ENCODE results near the gene NDUFA13. TPM values are rescaled to one million over a fixed set of nuclear protein-coding genes. Genes with fewer than 3 reads are reported as not detected.
A peak's percentile ranks its signal among the peaks of the same experiment; 100 is the strongest.

Gene NDUFA13
- total RNA-seq, 4 donors from 2014 or later: 21.1 to 100 (median 76.0) TPM

DNA sequence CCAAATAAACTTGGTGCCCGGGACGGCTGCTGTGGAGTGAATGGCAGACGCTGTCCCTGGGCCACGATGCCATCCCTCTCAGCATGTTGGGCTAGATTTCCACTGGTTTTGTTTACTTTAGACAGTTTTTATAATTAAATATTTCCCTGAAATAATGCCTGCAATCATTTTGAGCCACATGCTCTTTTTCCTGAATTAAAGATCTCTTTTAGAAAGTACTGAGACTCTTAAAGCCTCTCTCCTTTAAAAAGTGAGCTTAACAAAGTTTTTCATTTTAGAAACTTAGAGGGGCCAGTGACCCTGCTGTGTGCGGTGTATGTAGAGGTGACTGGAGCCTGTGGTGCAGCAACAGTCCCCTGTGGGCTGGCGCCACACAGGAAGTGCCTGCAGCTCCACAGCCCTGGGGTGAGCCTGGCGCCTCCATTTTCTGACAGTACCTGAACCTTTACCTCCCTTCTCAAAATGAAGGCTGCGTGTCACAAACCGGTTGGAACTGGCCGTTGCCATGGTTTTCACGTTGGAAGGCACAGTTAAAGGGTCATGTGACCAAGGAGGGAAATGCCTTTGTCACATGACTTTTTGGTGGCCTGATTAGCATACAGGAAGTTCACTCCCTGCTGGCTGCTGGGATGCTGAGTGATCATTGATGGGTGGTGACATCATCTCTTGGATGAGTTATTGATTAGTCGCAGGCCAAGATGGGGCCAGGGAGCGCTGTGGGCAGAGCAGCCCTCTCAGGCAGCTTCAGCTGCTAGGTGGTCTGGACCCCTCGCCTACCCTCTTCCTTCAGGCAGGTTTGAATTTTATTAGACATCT is 26.9 kb upstream of the NDUFA13 start:
- H3K4me1 ChIP-seq: peaks cover 15 to 49% (median 42%) of the 10 kb centered on the region in 4 donors
- peak; percentile 79 for DNase-seq
- no peak for TF ChIP-seq EP300 (IDR thresholded peaks at IDR 0.05; ENCODE audit: low read depth)
- TF ChIP-seq POLR2A (IDR thresholded peaks at IDR 0.05): peak; percentile 20
- TF ChIP-seq, protein P1, sequence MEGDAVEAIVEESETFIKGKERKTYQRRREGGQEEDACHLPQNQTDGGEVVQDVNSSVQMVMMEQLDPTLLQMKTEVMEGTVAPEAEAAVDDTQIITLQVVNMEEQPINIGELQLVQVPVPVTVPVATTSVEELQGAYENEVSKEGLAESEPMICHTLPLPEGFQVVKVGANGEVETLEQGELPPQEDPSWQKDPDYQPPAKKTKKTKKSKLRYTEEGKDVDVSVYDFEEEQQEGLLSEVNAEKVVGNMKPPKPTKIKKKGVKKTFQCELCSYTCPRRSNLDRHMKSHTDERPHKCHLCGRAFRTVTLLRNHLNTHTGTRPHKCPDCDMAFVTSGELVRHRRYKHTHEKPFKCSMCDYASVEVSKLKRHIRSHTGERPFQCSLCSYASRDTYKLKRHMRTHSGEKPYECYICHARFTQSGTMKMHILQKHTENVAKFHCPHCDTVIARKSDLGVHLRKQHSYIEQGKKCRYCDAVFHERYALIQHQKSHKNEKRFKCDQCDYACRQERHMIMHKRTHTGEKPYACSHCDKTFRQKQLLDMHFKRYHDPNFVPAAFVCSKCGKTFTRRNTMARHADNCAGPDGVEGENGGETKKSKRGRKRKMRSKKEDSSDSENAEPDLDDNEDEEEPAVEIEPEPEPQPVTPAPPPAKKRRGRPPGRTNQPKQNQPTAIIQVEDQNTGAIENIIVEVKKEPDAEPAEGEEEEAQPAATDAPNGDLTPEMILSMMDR (IDR thresholded peaks at IDR 0.05): no peak
- peak in 2 of 3 donors; percentile 25 to 35 for TF ChIP-seq POLR2AphosphoS5 (IDR thresholded peaks at IDR 0.05)
- no peaks in the 10 kb centered on the region for H3K9me3 ChIP-seq
- WGBS, 2 donors (ENCODE audit: low coverage in 1 of 2): 22 to 29% methylated on average over 5 to 14 of the region's 14 CpGs
- intact Hi-C loops (cut with DNase I; ENCODE audit: low total_unique reads) (no loop called here), in situ Hi-C loops (cut with MboI; ENCODE audit: low pct_ligation_motif_present in 1 of 4, low pct_unique_long_range_greater_than_20kb in 1 of 4, low sequenced_read_pairs in 3 of 4) (loop anchor here in 3 of 4 donors (25.0 kb wide), 2 partner anchors 127 to 302 kb away; partner anchors contain the start of genes BORCS8 (in 1 of the 3) and RFXANK (in 1 of the 3))
- peak overlapping the region; percentile 71 to 84 (median 80) for H3K27ac ChIP-seq
- peaks cover 0 to 9% (median 0%) of the 10 kb centered on the region in 4 donors for H3K36me3 ChIP-seq
- H3K27me3 ChIP-seq: no peaks in the 10 kb centered on the region
- peak overlapping the region in 1 of 4 donors; percentile 31 for H3K4me3 ChIP-seq

DNA sequence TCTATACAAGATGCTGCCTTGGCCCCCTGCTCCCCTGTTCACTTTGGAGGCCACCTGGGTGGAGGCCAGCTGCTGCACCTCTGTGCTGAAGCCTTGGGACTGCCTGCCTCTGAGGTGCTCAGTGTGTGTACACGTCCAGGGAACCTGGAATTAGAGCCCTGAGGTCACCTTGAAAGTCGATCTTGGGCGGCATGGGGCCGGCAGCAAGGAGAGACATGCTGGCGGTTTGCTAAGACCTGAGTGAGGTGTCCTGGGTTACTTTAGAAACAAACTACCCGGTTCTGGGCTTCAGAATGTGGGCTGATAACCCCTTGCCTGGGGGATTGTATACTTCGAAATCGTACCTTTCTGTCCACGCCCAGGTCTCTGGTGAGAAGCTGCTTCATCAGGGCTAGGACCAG is 26.2 kb upstream of the NDUFA13 start:
- Histone ChIP-seq H3K27me3 (no peaks in the 10 kb centered on the region), H3K4me3 (no peak overlapping the region), H3K27ac (peak overlapping the region; percentile 71 to 84 (median 80)), H3K4me1 (peaks cover 15 to 49% (median 42%) of the 10 kb centered on the region in 4 donors), H3K9me3 (no peaks in the 10 kb centered on the region), H3K36me3 (peaks cover 0 to 16% (median 0%) of the 10 kb centered on the region in 4 donors)
- TF ChIP-seq POLR2AphosphoS5 (IDR thresholded peaks at IDR 0.05): no peak
- TF ChIP-seq EP300 (IDR thresholded peaks at IDR 0.05; ENCODE audit: low read depth): no peak
- TF ChIP-seq, protein P1 (IDR thresholded peaks at IDR 0.05): no peak
- no peak for TF ChIP-seq POLR2A (IDR thresholded peaks at IDR 0.05)
- no peak for DNase-seq
- 67% methylated on average over 9 of the region's 9 CpGs; no CpG with 5 or more reads in 1 of the 2 donors for WGBS, 2 donors (ENCODE audit: low coverage in 1 of 2)
- in situ Hi-C loops (cut with MboI; ENCODE audit: low pct_ligation_motif_present in 1 of 4, low pct_unique_long_range_greater_than_20kb in 1 of 4, low sequenced_read_pairs in 3 of 4): loop anchor here (5.0 to 25.0 kb wide), 4 partner anchors 118 to 303 kb away; partner anchors contain the start of genes BORCS8 (in 1 of the 4) and RFXANK (in 1 of the 4)
- intact Hi-C loops (cut with DNase I; ENCODE audit: low total_unique reads): no loop called here

DNA sequence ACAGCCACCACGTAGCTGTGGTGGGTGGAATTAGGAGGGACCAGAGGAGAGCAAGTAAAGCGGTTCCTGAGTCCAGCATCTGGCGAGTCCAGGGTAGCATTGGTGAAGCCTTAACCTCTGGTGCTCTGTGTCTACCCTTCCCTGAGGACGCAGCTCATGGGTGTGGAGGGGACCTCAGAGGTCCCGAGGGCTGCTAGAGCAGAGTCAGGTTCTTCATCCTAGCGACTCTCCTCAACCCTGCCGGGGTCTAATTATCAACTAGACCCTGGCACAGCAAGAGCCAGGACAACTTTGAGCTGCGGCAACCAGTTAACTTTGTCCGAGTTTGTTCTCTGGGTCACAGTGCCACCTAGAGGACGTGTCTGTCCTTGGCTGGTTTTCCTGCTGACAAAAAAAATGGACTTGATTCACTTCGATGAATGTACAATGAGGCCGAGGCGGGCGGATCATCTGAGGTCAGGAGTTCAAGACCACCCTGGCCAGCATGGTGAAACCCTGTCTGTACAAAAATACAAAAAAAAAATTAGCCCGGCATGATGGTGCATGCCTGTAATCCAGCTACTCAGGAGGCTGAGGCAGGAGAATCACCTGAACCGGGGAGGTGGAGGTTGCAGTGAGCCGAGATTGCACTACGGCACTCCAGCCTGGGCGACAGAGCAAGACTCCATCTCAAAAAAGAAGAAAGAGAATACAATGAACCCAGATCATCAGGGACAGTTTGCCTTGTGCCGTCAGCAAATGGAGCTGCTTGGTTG is 25.6 kb upstream of the NDUFA13 start:
- H3K36me3 ChIP-seq: peaks cover 0 to 19% (median under 1%) of the 10 kb centered on the region in 4 donors
- peak overlapping the region; percentile 71 to 84 (median 80) for H3K27ac ChIP-seq
- in situ Hi-C loops (cut with MboI; ENCODE audit: low pct_ligation_motif_present in 1 of 4, low pct_unique_long_range_greater_than_20kb in 1 of 4, low sequenced_read_pairs in 3 of 4) (loop anchor here (5.0 to 25.0 kb wide), 4 partner anchors 118 to 303 kb away; partner anchors contain the start of genes BORCS8 (in 1 of the 4) and RFXANK (in 1 of the 4)), intact Hi-C loops (cut with DNase I; ENCODE audit: low total_unique reads) (no loop called here)
- H3K27me3 ChIP-seq: no peaks in the 10 kb centered on the region
- H3K9me3 ChIP-seq: no peaks in the 10 kb centered on the region
- H3K4me1 ChIP-seq: peaks cover 15 to 49% (median 40%) of the 10 kb centered on the region in 4 donors
- H3K4me3 ChIP-seq: no peak overlapping the region
- 30 to 38% methylated on average over 11 to 19 of the region's 20 CpGs for WGBS, 2 donors (ENCODE audit: low coverage in 1 of 2)
- peak; percentile 83 for DNase-seq
- TF ChIP-seq POLR2AphosphoS5 (IDR thresholded peaks at IDR 0.05) (peak in 1 of 3 donors; percentile 9), EP300 (IDR thresholded peaks at IDR 0.05; ENCODE audit: low read depth) (no peak), POLR2A (IDR thresholded peaks at IDR 0.05) (no peak)
- TF ChIP-seq, protein P1 (IDR thresholded peaks at IDR 0.05): peak; percentile 85 to 86 (median 86)
